ENCODE results near the gene RYR1. TPM values are rescaled to one million over a fixed set of nuclear protein-coding genes. Genes with fewer than 3 reads are reported as not detected.
"Not testable (repeated sequence)": the region's sequence is repeated elsewhere in the genome, so short reads cannot be mapped to it uniquely, and the experiment has no call there.

RYR1 gene
- total RNA-seq, 2 experiments from 2014 or later: 0.19 to 0.28 TPM

DNA sequence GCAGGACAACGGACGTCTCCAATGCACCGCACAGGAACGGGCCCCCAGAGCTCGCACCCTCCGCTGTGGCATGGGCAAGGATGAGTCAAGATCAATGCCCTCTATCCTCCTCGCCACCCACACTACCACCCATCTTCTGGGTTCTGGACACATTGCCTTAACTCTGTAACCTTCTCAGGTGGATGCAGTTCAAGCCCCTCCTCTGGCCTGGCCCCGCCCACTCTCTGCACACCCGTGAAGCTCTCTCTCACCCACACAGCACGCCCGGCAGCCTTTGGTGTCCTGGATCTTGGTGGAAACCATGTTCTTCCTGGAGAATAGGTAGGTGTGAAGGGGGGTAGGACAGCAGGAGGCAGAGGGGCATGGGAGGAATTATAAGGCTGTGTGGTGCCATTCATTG lies 163.6 kb downstream of the RYR1 start:
- H3K27me3 Mint-ChIP-seq: no peaks in the 10 kb centered on the region
- no peak overlapping the region for H3K4me3 Mint-ChIP-seq
- no peaks in the 10 kb centered on the region for H3K9me3 Mint-ChIP-seq
- H3K36me3 Mint-ChIP-seq: peaks cover 28% of the 10 kb centered on the region
- no peaks in the 10 kb centered on the region for H3K4me1 Mint-ChIP-seq
- DNase-seq: no peak
- H3K27ac Mint-ChIP-seq: no peak overlapping the region

GRCh38 chr19:38599722-38600121 lies 166.2 kb downstream of the RYR1 start:
- Mint-ChIP-seq H3K9me3 (no peaks in the 10 kb centered on the region), H3K27ac (peak overlapping the region; percentile 15), H3K27me3 (no peaks in the 10 kb centered on the region), H3K36me3 (peaks cover 25% of the 10 kb centered on the region), H3K4me1 (no peaks in the 10 kb centered on the region), H3K4me3 (no peak overlapping the region)
- no peak for DNase-seq

GRCh38 chr19:38602856-38603255 lies 169.4 kb downstream of the RYR1 start:
- H3K4me1 Mint-ChIP-seq, DNase-seq, H3K9me3 Mint-ChIP-seq, H3K27me3 Mint-ChIP-seq, H3K4me3 Mint-ChIP-seq, H3K27ac Mint-ChIP-seq: not testable (repeated sequence)
- peaks cover 16% of the 10 kb centered on the region for H3K36me3 Mint-ChIP-seq

DNA sequence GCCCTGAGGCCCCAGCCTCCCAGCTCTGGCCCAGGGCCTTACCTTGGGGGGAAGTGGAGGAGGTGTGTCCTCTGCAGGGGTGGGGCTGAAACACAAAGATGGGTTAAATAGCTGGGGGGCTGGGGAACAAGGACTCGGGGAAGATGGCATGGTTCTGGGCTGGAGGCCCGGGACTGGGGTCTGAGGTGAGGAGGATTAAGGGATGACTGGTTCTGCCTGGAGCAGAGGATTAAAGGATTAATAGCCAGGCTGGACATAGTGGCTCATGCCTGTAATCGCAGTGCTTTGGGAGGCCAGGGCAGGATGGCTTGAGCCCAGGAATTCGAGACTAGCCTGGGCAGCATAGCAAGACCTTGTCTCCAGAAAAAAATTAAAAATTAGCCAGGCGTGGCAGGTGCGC lies 172.6 kb downstream of the RYR1 start:
- Mint-ChIP-seq H3K4me3 (no peak overlapping the region), H3K9me3 (no peaks in the 10 kb centered on the region), H3K27me3 (no peaks in the 10 kb centered on the region), H3K36me3 (peaks cover 25% of the 10 kb centered on the region), H3K27ac (no peak overlapping the region), H3K4me1 (peaks cover 2% of the 10 kb centered on the region)
- DNase-seq: no peak

DNA sequence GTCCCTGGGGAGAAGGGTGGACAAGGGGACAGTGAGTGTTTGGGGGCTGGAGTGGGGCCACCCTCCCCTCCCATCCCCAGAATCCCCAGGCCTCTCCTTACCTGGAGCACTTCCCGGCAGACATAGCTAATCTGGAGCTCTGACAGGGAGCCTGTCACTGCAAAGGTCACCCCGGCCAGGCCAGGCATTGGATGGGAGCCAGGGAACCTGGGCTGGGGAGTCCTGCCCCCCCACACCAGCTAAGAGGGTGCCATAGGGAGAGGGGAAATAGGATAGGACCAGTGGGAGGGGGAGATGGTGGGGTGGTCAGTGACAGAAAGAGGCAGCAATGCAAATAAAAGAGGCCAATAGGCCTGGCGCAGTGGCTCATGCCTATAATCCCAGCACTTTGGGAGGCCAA lies 180.8 kb downstream of the RYR1 start:
- H3K9me3 Mint-ChIP-seq: no peaks in the 10 kb centered on the region
- no peak overlapping the region for H3K4me3 Mint-ChIP-seq
- no peaks in the 10 kb centered on the region for H3K27me3 Mint-ChIP-seq
- peaks cover 39% of the 10 kb centered on the region for H3K36me3 Mint-ChIP-seq
- peaks cover 20% of the 10 kb centered on the region for H3K4me1 Mint-ChIP-seq
- no peak for DNase-seq
- H3K27ac Mint-ChIP-seq: no peak overlapping the region

DNA sequence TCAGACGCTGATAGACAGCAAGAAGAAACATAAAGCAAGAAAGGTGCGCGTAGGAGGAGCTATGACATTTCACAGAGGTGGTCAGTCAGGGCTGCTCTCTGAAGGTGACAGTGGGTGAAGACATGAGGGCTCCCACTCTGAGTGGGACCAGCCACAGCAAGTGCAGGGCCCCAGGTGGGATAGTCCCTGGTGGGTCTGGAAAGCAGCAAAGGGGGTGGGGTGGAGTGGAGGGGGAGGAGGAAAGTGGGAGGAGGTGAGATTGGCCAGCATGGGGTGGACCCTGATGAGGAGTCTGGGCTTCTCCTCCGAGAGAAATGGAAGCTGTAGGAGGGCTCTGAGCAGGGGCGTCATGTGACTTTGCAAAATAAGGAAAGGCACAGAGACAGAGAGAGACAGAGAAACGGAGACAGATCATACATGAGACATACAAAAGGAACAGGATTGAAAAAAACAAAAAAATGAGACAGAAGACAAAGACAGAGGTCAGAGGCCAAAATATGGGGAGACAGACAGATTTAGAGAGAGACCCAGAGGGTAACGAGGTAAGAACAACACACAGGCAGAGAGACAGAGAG lies 181.6 kb downstream of the RYR1 start:
- Mint-ChIP-seq H3K27me3 (no peaks in the 10 kb centered on the region), H3K4me3 (peak overlapping the region; percentile 29), H3K27ac (peak overlapping the region; percentile 32)

DNA sequence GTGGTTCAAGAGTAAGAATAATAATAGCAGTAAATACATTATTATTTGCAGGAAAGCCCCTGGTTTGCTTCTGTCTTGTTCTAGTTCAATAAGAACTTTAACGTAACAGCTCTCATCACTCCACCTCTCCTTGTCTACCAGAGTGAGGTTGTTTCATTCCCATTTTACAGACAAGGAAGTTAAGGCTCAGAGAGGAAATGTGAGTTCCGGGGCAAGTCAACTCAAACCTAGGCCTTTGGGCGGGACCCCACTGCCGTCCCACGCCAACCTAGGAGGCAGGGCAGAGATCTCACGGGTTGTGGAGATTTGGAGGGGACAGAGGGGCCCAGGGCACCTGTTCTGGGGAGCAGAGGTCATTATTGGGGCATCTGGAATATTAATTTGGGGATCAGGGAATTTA lies 182.8 kb downstream of the RYR1 start:
- H3K9me3 Mint-ChIP-seq: no peaks in the 10 kb centered on the region
- no peak for DNase-seq
- peak overlapping the region; percentile 100 for H3K4me3 Mint-ChIP-seq
- H3K4me1 Mint-ChIP-seq: peaks cover 33% of the 10 kb centered on the region
- peaks cover 33% of the 10 kb centered on the region for H3K36me3 Mint-ChIP-seq
- H3K27ac Mint-ChIP-seq: peak overlapping the region; percentile 98
- H3K27me3 Mint-ChIP-seq: no peaks in the 10 kb centered on the region

More for the DNA sequence above, 181.6 kb downstream of the RYR1 start:
- Mint-ChIP-seq H3K4me1 (peaks cover 26% of the 10 kb centered on the region), H3K36me3 (peaks cover 42% of the 10 kb centered on the region), H3K9me3 (no peaks in the 10 kb centered on the region)
- DNase-seq: no peak

DNA sequence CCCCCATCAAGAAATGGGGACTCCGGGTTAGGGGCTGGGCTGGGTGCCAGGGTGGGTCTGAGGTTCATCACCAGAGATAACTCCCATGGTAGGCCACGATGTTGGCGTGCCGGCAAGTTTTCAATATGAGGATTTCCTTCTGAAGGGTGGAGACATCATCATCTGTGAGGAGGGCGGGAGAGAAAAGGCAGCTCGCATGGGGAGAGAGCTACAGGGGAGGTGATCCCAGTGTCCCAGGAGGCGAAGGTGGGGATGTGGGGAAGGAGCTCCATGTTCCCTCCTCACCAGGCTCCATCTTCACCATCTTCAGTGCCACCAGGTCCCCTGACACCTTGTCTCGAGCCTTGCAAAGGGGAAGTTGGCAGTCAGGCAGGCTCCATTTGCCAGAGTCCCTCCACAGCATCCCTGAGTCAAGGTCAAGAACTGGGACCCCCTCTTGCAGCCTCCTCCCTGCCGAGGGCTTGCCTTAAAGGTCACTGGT lies 183.8 kb downstream of the RYR1 start:
- Mint-ChIP-seq H3K4me3 (peak overlapping the region; percentile 100), H3K9me3 (no peaks in the 10 kb centered on the region), H3K36me3 (peaks cover 40% of the 10 kb centered on the region), H3K27me3 (no peaks in the 10 kb centered on the region), H3K27ac (peak overlapping the region; percentile 98), H3K4me1 (peaks cover 33% of the 10 kb centered on the region)
- peak; percentile 22 for DNase-seq

DNA sequence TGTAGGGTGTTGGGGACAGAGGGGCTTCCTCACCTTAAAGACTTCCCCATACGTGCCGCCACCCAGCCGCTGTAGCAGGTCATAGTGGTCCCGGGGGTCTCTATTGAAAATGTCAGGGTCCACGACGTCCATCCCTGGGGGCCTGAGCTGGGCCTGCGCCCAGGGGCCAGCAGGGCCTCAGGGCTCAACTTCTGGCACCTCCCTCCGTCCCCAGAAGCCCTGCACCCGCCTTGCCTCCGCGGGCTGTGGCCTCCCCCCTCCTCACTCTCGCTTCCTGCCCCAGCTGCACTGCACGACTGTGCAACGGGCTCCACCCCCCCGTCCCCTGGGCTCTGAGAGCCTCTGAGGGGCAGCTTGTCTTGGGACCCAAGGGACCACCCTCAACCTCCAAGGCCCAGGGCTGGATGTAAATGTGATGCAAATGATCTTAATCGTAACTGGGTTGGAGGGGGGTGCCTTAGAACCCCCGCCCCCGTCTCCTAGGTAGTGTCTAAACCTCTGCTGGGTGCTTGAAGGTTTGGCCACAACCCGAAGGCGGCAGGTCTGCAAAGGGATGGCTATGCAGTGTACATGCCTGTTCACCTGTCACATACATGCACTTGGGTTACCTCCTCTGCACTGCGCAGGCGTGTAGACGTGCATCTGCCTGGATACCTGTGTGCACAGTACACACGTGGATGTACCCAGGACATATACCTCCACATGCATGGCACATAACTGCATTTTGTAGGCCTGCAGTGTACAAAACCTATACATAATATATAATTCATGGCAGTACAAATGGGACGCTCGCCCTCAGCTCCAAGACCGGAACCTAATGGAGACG lies 184.5 kb downstream of the RYR1 start, which contains the start of gene MAP4K1:
TSS of gene MAP4K1 (minus strand) at position 190 of the 826 bp plus-strand sequence. CDS start at position 132, 58 bp downstream.
- H3K27me3 Mint-ChIP-seq: no peaks in the 10 kb centered on the region
- H3K9me3 Mint-ChIP-seq: no peaks in the 10 kb centered on the region
- DNase-seq: peak; percentile 78
- H3K4me3 Mint-ChIP-seq: peak within 1 kb of the TSS; percentile 100
- peak within 1 kb of the TSS; percentile 98 for H3K27ac Mint-ChIP-seq
- H3K36me3 Mint-ChIP-seq: peaks cover 37% of the 10 kb centered on the region
- H3K4me1 Mint-ChIP-seq: peaks cover 33% of the 10 kb centered on the region

- H3K4me1 Mint-ChIP-seq: peaks cover 29% of the 10 kb centered on the region
- H3K9me3 Mint-ChIP-seq: no peaks in the 10 kb centered on the region
- H3K36me3 Mint-ChIP-seq: peaks cover 35% of the 10 kb centered on the region
- H3K27ac Mint-ChIP-seq: peak within 1 kb of the TSS; percentile 98
- peak within 1 kb of the TSS; percentile 100 for H3K4me3 Mint-ChIP-seq
- peak; percentile 99 for DNase-seq
- H3K27me3 Mint-ChIP-seq: no peaks in the 10 kb centered on the region
Observed at GRCh38 chr19:38618590-38619360, 185.3 kb downstream of the RYR1 start, which contains the start of gene EIF3K. Gene EIF3K, plus strand, starts transcription at chr19:38619188. Its CDS starts 81 bp downstream, at chr19:38619269.

DNA sequence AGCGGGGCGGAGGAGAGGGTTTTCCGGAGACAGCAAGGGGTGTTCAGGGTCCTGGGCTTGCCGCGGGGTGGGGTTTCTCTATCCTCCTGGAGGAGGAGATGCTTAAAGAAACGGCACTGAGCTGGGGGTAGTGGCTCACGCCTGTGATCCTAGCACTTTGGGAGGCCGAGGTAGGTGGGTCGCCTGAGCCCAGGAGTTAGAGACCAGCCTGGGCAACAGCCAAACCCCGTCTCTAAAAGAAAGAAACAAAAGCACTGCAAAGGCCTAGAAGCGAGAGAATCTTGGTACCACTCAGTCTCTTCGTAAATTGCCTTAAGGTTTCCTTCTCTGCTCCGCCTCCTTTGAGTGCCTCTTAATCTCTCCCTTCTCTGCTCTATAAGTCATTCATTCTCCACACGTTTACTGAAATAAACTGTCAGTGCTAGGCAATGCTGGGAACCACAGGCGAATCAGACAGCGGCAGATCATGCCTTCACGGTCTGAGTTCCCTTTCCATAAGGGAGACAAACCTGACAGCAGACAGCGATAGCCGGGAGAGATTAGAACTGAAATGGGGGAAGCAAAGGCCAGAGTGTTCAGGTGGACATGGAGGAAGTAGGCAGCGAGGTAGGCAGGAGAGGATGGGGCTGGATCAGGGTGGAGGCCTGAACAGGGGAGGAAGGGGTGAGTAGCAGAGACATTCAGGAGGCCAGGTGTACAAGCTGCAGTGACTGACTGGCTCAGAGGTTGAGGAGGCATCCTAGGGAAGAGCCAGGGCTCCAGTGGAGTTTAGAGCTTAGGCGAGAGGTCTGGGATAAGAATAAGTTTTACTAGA lies 186.1 kb downstream of the RYR1 start:
- H3K27me3 Mint-ChIP-seq: no peaks in the 10 kb centered on the region
- no peaks in the 10 kb centered on the region for H3K9me3 Mint-ChIP-seq
- H3K27ac Mint-ChIP-seq: peak overlapping the region; percentile 98
- peaks cover 29% of the 10 kb centered on the region for H3K4me1 Mint-ChIP-seq
- no peak for DNase-seq
- peak overlapping the region; percentile 100 for H3K4me3 Mint-ChIP-seq
- peaks cover 32% of the 10 kb centered on the region for H3K36me3 Mint-ChIP-seq

GRCh38 chr19:38624822-38625221 lies 191.3 kb downstream of the RYR1 start:
- Mint-ChIP-seq H3K9me3 (no peaks in the 10 kb centered on the region), H3K27ac (no peak overlapping the region), H3K36me3 (peaks cover 33% of the 10 kb centered on the region), H3K4me3 (no peak overlapping the region), H3K4me1 (peaks cover 10% of the 10 kb centered on the region), H3K27me3 (no peaks in the 10 kb centered on the region)
- DNase-seq: no peak

DNA sequence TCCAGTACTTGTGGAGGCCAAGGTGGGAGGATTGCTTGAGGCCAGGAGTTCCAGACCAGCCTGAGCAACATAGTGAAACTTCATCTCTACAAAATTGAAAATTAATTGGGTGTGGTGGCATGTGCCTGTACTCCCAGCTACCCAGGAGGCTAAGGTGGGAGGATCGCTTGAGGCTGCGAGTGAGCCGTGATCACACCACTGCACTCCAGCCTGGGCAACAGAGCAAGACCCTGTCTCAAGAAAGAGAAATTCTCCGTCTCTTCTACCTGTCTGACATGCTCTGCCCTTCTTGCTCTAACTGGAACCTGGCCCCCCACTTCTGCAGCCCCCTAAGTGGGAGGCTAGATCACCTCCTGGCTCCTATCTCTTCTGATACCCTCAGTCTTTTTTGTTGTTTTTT lies 192.9 kb downstream of the RYR1 start:
- Mint-ChIP-seq H3K4me1 (no peaks in the 10 kb centered on the region), H3K27me3 (no peaks in the 10 kb centered on the region), H3K36me3 (peaks cover 30% of the 10 kb centered on the region), H3K9me3 (no peaks in the 10 kb centered on the region), H3K27ac (no peak overlapping the region), H3K4me3 (no peak overlapping the region)
- no peak for DNase-seq

GRCh38 chr19:38629568-38629967 lies 196.1 kb downstream of the RYR1 start:
- Mint-ChIP-seq H3K36me3 (peaks cover 32% of the 10 kb centered on the region), H3K27ac (no peak overlapping the region)

More at GRCh38 chr19:38629568-38629967, 196.1 kb downstream of the RYR1 start:
- H3K4me1 Mint-ChIP-seq: peaks cover 4% of the 10 kb centered on the region
- H3K27me3 Mint-ChIP-seq: no peaks in the 10 kb centered on the region
- H3K4me3 Mint-ChIP-seq: no peak overlapping the region
- no peaks in the 10 kb centered on the region for H3K9me3 Mint-ChIP-seq
- no peak for DNase-seq
